HG03558 (cell line): ENCODE results near the gene RACGAP1.
"Not testable (repeated sequence)": the region's sequence is repeated elsewhere in the genome, so short reads cannot be mapped to it uniquely, and the experiment has no call there.

Experiments used
- ATAC-seq: cut with Tn5 transposase; IDR thresholded peaks from one replicate; pipeline ENCODE4 v1.9.1; 2021; ENCODE audit warnings: moderate number of reproducible peaks; ENCODE audit not compliant: unreplicated experiment; ENCODE audit errors: extremely low read depth

RACGAP1 gene

DNA sequence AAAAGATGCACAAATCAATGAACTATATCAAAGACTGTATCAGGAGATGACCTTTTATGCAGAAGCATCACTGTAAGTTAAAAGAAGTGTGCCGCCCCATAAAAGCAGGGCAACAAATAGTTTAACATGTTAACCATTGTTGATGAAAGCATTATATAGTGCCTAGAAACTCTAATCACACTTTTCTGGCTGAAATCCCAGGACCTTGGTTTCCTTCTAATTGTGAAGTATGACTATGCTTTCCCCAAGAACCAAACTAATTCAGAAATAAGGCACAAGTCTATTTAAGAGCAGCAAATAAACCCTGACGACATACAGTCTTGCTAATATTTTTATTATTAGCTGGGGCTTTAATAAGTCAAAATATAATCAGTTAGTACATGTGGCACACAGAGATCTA is 21.7 kb downstream of the RACGAP1 start:
- no peak for ATAC-seq

DNA sequence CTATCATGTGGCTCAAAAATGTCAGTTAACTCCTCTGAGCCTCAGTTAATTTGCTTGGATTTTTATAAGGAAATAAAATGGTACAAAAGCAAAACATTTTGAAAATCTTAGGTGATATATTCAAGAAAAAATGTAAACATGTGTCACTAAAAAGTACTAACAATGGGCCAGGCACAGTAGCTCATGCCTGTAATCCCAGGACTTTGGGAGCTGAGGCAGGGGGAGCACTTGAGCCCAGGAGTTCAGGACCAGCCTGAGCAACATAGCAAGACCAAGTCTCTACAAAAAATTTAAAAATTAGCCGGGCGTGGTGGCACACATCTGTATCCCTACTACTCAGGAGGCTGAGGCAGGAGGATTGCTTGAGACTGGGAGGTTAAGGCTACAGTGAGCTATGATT is 26.8 kb downstream of the RACGAP1 start:
- ATAC-seq, result no peak

DNA sequence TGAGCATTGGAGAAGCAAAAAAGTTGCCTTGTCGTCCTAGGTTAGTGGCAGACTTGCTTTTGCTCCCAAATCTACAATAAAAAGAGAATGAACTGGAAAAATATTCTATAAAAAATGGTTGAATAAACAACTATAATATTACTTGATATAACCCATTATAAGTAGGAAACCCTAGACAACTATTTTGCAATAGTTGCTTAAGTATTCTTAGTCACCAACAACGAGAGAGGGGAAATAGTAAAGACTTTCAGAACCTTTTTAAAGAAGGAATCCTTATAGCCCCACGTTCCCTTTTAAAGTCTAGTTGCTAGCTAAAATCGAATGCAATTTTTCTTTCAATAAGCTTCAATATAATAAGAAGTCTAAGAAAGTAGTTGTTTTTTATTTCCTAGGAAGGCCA is 35.0 kb downstream of the RACGAP1 start:
- no peak for ATAC-seq

DNA sequence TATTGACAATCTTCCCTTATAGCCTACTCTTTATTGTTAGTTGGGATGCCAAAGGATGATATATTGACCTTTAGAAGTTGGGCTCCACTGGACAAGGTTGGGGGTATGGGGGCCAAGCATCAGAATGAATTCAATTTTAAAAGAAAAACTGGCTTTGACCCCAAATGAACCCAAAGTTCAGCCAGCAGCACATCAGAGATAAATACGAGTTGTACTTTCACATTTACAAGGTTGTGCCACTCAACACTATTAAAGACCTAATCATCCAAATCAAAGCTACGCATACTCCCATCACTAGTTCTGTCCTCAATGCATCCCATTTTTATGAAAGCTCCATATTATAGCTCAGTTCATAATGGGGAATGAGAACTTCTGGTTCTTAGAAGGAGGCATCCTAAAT is 35.9 kb downstream of the RACGAP1 start:
- not testable (repeated sequence) for ATAC-seq

DNA sequence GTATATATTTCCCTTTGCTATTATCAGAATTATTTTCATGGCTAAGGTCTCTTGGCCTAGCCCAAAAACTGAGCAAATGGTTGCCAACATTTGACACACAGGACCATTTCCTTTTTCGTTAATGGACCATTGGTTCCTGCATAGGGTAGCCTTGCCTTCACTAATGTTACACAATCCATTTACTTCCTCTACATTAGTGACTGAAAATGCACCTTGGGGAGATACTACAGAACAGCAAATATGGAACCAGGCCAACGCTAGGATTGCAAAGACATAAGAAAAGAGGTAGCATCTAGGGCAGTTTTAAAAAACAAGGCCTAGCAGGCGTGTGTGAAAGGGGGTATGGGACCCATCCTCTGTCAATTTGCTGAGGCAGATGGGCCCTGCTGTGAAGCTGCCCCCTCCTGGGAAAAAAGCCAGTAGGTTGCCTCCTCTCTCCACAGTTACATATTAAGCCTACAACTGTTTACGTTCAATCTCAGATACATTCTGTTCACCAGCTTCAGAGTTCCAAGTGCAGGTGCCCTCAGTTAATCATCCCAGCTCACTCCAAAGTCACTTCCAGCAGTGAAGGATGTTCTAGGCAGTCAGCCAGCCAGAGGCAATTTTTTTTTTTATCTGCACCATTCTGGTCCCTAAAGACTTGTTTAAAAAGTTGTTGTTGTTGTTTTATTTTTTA is 37.5 kb downstream of the RACGAP1 start:
- no peak for ATAC-seq

DNA sequence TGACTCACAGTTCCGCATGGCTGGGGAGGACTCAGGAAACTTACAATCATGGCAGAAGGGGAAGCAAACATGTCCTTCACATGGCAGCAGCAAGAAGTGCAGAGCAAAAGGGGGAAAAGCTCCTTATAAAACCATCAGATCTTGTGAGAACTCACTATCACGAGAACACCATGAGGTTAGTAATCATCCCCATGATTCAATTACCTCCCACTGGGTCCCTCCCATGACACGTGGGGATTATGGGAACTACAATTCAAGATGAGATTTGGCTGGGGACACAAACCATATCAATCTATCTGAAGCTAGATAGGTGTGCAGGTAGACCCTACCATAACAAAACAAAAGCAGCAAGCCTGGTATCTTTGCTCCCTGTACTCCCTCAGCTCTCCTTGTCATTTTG is 38.8 kb downstream of the RACGAP1 start:
- not testable (repeated sequence) for ATAC-seq

DNA sequence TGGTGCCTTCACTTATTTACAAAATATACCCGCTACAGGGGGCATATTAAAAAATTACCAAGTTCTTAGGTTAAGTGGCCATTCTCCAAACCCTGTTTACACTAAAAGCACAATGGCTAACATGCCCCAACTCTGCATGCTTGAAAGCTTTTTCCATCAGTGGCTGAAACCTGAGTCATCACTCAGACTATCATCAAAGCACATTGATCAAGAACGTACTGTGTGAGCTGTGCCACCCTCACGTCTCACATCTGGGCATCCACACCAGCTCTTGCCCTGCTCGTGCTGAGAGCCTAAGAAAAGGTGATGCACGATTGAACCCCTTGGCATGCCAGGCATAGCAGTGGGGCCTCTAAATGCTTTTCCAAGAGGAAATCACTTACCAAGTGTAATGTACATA is 39.3 kb downstream of the RACGAP1 start:
- ATAC-seq, result no peak

DNA sequence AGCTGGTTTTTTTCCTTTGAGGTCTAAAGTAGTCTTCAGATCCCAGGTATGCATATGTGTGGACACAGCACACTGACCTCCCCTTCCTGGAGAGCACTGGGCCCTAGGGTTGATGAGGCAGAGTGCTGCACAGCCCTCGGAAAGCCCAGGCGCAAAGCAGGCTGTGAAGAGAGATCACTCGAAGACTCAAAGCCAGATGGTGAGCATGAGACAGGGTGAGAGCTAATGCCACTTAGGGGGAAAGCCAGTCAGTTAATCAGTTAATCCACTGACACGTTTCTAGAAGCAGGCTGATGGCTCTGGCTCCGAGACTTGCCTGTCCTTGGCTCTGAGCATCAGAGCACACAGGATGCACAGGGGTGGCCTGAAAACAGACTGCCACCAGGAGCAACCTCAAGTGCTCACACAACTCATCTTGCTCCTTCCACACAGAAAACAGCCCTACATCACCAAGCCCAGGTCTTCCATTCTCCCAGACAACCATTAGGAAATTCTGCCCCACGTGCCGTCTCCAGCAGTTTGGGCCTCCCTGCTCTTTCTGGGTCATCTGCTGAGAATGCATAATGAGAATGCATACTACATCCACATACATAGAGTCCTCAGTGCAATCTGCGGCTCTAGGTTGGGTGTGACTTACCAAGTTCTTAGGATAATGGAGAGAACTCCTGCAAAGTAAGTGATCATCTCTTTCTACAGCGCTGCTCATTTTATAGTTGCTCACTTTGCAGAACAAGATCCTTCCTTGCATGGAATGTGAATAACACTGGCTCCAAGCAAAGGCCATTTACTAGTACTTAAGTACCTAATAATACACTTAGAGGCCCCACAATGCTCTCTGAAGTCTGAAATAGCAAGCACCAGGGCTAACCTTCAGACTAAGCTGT is 40.6 kb downstream of the RACGAP1 start:
- ATAC-seq, result no peak

DNA sequence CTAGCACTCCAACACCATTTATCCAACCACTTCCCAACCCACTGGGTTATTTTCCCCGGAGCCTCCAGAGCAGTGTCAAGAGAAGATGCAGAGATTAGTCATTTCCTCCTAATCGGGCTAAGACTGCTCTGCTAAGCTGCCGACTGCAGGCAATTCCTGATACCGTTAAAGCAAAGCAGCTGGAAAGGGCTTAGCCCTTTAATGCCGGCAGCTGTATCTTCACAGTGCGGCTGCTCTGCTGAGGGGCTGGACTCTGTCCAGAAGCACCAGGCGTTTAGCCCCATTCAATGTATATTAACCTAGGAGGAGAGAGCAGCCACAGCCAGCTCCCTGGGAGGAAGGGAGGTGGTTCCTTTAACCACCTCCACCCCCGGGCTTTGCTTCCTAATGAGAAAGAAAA is 41.4 kb downstream of the RACGAP1 start:
- no peak for ATAC-seq

DNA sequence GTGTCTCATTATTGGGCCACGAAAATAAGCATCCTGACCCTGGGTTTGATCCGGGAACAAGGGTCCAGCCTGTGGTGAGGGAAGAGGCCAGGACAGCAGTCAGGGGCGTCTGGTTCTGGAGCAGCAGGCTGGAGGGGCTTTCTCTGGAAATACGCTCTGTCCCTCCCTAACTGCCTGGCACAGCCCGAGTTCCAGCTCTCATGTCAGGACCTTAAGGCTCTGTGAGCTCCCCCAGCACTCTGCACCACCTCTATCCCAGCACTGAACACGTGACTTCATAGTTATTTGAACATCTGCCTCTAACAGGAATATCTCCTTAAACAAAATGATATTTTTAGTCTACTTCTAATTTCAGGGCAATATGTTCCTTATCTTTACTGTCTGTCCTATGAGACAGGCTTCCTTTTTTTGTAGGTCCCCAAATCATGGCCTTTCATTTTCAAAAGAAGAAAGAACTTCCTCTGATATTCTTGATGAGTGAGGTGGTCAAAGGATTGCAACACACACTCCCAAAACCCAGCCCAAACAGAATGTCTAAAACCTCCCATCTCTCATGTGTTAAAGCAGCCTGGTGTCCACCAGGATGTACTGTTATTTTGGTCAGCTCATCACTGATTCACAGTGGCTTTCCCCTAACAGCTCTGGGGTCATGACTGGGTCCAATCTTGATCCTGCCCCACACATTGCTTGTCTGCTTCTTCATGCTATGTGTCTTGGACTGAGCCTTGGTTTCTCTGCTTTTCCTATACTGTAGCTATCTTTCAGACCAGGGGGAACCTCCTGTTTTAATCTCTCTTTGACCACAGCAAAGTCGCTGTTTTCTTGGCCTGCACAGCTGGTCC is 42.8 kb downstream of the RACGAP1 start:
- no peak for ATAC-seq

DNA sequence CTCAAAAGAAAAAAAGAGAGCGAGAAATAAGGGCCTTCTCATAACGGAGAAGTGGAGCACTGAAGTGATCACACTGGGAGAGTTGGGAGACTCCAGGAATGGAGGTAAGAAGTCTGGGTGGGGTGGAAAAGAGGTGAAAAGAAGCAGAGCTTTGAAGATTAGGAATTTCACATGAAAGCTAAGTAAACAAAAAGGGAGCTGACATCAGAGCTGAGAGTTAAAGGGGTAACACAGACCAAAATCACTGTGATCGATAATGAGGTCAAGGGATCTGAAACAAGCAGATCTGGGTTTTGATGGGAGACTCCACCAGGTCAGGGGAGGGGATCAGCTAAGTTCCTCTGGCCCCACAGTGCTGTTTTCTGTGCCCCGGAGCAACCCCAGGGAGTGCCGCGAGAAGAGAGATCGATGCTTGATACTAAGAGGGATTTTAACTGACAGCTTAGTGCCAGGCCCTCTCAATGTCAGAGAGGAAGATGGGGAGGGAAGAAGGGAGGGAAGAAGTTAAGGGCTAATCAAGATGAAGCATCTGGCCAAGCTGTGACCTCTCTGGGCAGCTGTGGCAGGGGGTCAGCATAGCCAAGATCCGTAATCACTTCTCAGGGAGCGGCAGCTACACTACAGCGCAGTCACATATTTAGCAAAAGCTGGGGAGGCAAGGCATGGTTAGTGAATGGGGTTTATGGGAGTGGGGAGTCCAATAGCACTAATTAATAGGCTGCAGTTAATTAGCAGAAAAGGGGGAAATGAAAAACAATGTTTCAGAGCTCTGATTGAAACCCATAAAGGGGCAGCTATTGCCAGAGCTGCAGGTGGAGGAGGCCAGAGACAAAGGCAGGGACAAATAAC is 44.6 kb downstream of the RACGAP1 start:
- ATAC-seq, result no peak

DNA sequence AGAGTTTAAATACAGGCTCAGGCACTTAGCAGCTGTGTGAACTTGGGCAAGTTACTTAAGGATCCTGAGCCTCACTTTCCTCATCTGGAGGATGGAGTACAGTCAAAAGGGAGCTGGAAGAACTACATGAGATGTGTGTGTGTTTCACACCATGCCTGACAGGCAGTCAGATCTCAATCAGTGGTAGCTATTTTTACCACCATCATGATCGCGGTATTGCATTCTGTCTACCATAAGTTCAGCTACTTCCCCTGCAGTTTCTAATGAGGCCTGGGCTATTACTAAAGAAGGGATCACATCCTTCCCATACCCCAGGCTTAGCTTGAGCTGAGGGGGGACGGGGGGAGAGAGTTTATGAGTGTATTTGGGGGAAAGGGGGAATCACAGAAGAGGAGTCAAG is 45.5 kb downstream of the RACGAP1 start:
- no peak for ATAC-seq

DNA sequence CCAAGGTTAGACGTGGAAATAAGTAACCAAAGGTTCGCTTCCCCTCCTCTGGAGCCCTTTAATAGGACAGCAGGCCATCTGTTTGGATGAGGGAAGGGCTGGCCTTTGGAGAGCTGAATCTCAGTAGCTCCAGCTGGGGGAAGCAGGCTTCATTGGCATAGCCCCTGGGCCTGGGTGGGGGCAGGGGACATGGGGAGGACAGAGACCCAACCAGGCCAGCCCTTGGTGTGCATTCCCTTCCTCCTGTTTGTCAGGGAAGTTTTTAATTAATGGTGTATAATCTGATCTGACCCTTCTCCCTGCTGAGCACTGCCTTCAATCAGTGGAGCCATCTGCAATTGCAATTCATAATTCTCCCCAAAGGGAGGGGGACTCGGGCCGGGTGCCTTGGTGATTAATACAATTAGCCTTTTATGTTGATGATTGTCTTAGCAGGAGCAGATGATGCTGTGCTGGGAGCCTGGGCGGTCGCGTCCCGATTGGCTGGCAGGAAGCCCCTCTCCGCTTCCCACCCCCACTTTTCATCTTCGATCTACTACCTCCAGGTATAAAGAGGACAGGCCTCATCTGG is 46.2 kb downstream of the RACGAP1 start:
- ATAC-seq, result no peak

DNA sequence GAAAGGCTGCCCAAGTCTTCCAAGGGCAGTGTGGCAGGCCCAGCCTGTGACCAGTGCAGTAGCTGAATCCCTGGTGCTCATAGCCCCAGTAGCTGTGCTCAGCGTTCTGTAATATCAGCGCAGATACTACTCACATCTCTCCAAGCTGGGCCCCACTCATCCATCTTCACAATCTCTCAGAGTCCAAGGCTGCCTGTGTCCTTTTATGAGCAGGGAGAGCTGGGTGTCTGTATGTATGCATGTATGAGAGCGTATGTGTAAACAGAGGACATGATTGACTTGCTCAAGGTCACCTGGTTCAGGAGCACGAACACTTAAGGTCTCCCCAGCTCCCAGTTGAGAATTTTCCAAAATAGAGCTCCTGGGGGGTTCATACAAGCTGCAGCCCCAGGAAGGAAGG is 47.2 kb downstream of the RACGAP1 start:
- ATAC-seq, result no peak

DNA sequence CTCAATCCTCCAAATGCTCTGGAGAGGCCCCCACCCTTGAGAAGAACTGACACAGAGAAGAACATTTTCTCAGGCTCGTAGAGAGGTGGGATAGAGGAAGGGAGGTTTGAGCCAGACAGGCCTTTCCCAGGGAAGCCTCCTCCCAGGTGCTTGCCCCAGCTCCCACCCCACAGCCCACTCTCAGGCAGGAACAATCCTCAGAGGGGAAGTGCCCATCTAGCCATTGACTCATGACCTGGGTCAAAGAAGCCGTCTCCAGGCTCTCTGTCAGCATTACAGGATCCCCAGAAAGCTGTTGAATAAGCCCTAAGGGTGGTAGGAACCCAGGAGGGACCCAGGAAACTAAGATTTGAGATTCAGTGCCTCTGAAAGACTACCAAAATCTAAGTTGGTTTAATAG is 48.7 kb downstream of the RACGAP1 start:
- ATAC-seq, result no peak

DNA sequence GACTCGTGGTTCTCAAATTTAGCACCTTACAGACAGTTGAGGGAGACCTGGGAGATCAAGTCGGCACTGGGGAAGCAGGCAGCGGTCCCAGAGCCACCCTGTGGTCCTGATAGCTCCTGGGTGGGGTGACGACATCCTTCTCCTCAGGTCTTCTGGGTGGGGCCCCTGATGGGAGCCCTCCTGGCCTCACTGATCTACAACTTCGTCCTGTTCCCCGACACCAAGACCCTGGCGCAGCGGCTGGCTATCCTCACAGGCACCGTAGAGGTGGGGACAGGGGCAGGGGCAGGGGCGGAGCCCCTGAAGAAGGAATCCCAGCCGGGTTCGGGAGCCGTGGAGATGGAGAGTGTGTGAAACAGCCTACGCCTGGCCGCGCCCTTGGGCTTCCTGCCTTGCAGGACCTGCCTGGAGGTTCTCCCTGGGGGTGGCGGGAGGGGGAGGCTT is 50.0 kb downstream of the RACGAP1 start:
- no peak for ATAC-seq

DNA sequence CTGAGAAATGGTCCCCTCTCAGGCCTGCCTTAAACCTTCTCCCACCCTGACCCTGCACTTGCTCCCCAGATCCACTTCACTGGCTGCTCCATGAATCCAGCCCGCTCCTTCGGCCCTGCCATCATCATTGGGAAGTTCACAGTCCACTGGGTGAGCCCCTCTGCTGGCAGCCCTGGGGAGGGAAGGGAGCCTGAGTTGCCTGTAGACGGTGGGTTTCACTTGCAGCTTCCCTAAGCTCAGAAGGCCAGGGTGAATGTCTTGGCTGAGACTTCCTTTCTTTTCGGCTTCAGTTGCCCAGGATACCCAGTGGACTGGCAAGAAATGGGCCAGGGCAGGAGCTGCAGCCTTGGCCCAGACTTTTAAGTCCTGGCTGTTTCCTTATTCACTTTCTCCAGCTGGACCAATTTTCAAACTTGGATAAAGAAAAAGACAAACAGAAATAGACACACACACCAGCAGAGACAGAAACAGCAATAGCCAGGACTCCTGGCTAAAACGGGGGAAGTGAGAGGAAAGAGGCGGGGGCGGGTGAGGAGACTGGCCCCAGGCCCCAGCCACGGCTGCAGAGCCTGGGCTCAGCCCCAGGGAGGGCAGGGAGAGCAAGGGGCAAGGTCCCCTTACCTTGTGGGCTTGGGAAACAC is 50.5 kb downstream of the RACGAP1 start:
- no peak for ATAC-seq

DNA sequence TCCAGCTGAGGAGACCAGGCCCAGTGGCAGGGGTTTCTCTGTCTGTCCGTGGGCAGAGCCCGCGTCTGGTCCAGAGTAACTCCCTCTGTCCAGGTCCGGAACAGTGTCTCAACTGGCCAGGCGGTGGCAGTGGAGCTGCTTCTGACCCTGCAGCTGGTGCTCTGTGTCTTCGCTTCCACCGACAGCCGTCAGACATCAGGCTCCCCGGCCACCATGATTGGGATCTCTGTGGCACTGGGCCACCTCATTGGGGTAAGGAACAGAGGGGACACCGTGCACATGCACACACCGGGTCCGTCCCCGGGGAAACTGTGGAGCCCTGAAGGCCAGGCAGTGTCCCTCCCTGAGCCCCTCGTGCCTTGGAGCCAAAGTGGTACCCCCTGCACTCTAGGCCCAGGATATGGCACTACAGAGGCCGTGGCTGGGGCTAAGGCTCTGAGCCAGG is 51.0 kb downstream of the RACGAP1 start:
- ATAC-seq, result no peak

DNA sequence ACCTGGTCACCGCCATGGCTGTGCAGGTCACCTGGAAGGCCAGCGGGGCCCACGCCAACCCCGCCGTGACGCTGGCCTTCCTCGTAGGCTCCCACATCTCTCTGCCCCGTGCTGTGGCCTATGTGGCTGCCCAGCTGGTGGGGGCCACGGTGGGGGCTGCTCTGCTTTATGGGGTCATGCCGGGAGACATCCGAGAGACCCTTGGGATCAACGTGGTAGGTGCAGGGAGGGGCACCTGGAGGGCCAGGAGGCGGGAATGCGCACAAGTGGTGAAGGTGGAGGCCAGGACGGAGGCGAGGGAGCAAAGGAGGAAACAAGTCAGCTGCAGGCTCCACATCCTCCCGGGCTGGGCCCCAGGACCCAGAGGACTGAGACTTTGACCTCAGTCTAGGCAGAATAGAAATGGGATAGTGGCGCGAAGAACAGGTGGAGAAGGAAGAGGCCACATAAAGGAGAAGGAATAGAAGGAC is 51.9 kb downstream of the RACGAP1 start:
- no peak for ATAC-seq
